AG04449 (cell line): ENCODE results near the gene KLF11.

ENCODE experiments used
- CTCF ChIA-PET: fragments of 350-600 bp; formaldehyde crosslinking; extraction: SDS; loops from one replicate; lab custom pipeline; 2021; ENCODE audit warnings: antibody characterized with exemption; lab: Yijun Ruan, JAX
- POLR2A ChIA-PET: fragments of 400-600, 350-600 bp; formaldehyde crosslinking; extraction: SDS; loops from one replicate; lab custom pipeline; 2020; ENCODE audit warnings: antibody characterized with exemption, inconsistent platforms; lab: Yijun Ruan, JAX
- DNase-seq: peaks from one replicate; pipeline ENCODE4 v3.0.0-alpha.2; 2010; ENCODE audit warnings: low read depth, low spot score
- H3K4me3 ChIP-seq: 2 replicates; pipeline ENCODE4 v1.5.1; 2011; ENCODE audit warnings: low read depth, mild to moderate bottlenecking, control low read depth, low read length
- TF ChIP-seq, protein P1 (sequence below): IDR thresholded peaks from one replicate; pipeline ENCODE4 v1.5.1; 2011; ENCODE audit warnings: mild to moderate bottlenecking, moderate library complexity, low read length, control low read depth, inconsistent platforms; ENCODE audit not compliant: insufficient read depth; ENCODE audit errors: missing control alignments

The KLF11 gene

GRCh38 chr2:10017313-10017941, 25.9 kb upstream of the KLF11 start:
- no peak for DNase-seq
- ChIA-PET POLR2A (no interaction called here), CTCF (no interaction called here)
- H3K4me3 ChIP-seq, result no peak overlapping the region
- TF ChIP-seq, protein P1, sequence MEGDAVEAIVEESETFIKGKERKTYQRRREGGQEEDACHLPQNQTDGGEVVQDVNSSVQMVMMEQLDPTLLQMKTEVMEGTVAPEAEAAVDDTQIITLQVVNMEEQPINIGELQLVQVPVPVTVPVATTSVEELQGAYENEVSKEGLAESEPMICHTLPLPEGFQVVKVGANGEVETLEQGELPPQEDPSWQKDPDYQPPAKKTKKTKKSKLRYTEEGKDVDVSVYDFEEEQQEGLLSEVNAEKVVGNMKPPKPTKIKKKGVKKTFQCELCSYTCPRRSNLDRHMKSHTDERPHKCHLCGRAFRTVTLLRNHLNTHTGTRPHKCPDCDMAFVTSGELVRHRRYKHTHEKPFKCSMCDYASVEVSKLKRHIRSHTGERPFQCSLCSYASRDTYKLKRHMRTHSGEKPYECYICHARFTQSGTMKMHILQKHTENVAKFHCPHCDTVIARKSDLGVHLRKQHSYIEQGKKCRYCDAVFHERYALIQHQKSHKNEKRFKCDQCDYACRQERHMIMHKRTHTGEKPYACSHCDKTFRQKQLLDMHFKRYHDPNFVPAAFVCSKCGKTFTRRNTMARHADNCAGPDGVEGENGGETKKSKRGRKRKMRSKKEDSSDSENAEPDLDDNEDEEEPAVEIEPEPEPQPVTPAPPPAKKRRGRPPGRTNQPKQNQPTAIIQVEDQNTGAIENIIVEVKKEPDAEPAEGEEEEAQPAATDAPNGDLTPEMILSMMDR, result no peak

- no peak overlapping the region for H3K4me3 ChIP-seq
- ChIA-PET CTCF (interaction anchor here (0.9 to 1.3 kb wide), 3 partner anchors 30 to 175 kb away, joined by 3 read pairs; no protein-coding TSS in a partner anchor), POLR2A (no interaction called here)
- no peak for DNase-seq
- TF ChIP-seq, protein P1, result no peak
These were observed 24.2 kb upstream of the KLF11 start for GRCh38 chr2:10019174-10019573.

GRCh38 chr2:10019602-10020400, 23.5 kb upstream of the KLF11 start:
- H3K4me3 ChIP-seq, result no peak overlapping the region
- no peak for DNase-seq
- TF ChIP-seq, protein P1, result no peak
- ChIA-PET POLR2A (no interaction called here), CTCF (interaction anchor here (0.8 to 2.8 kb wide), 4 partner anchors 15 to 206 kb away, joined by 3 to 17 read pairs (median 3); no protein-coding TSS in a partner anchor)

GRCh38 chr2:10022041-10022421, 21.3 kb upstream of the KLF11 start:
- TF ChIP-seq, protein P1, result no peak
- CTCF ChIA-PET, result interaction anchor here (2.2 to 2.8 kb wide), 2 partner anchors 13 to 208 kb away, joined by 9 to 17 read pairs; no protein-coding TSS in a partner anchor

DNA sequence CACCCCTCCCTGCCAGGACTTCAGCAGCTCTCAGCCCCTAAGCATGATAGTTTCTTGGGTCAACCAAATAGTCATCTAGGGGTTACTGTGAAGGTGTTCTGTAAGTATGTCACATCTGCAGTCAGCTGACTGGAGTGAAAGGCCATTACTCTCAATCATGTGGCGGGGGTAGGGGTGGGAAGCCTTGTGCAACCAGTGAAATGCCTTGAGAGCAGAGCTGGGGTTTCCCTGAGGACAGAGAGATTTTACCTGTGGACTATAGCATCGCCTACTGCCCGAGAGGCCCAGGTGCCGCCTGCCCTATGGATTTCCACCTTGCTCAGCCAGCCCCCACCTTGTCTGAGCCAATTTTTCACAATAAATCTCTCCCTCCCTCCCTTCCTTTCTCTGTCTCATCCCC, 20.9 kb upstream of the KLF11 start:
- POLR2A ChIA-PET, result no interaction called here
- CTCF ChIA-PET, result interaction anchor here (1.0 to 2.8 kb wide), 3 partner anchors 13 to 208 kb away, joined by 3 to 17 read pairs (median 9); no protein-coding TSS in a partner anchor
- no peak overlapping the region for H3K4me3 ChIP-seq
- TF ChIP-seq, protein P1, result no peak
- no peak for DNase-seq

More at GRCh38 chr2:10022041-10022421, 21.3 kb upstream of the KLF11 start:
- no peak overlapping the region for H3K4me3 ChIP-seq
- POLR2A ChIA-PET, result no interaction called here
- DNase-seq, result no peak
